Measurements from ENCODE around the gene UBE2B. TPM values are rescaled to one million over a fixed set of nuclear protein-coding genes. Genes with fewer than 3 reads are reported as not detected.
"Not testable (repeated sequence)": the region's sequence is repeated elsewhere in the genome, so short reads cannot be mapped to it uniquely, and the experiment has no call there.

The UBE2B gene
- total RNA-seq, 1 donor from 2014 or later: 79.0 TPM

GRCh38 chr5:134398609-134399155, 27.3 kb downstream of the UBE2B start:
- DNase-seq (ENCODE audit: low spot score): no peak

GRCh38 chr5:134403951-134404350, 32.6 kb downstream of the UBE2B start:
- no peak for DNase-seq (ENCODE audit: low spot score)

- DNase-seq (ENCODE audit: low spot score): no peak
Observed at GRCh38 chr5:134406390-134406789, 35.0 kb downstream of the UBE2B start.

- DNase-seq (ENCODE audit: low spot score): no peak
Observed at GRCh38 chr5:134409321-134409720, 38.0 kb downstream of the UBE2B start.

GRCh38 chr5:134410822-134411221, 39.5 kb downstream of the UBE2B start:
- DNase-seq (ENCODE audit: low spot score): no peak

GRCh38 chr5:134411228-134411545, 39.8 kb downstream of the UBE2B start:
- no peak for DNase-seq (ENCODE audit: low spot score)

- peak; percentile 90 for DNase-seq (ENCODE audit: low spot score)
Observed at GRCh38 chr5:134411546-134412266, 40.3 kb downstream of the UBE2B start, which contains the start of gene CDKN2AIPNL. CDKN2AIPNL (minus strand) TSS chr5:134411881; CDS start chr5:134411854, 27 bp downstream.

- no peak for DNase-seq (ENCODE audit: low spot score)
Observed at GRCh38 chr5:134413046-134413445, 41.7 kb downstream of the UBE2B start.

GRCh38 chr5:134417707-134418106, 46.3 kb downstream of the UBE2B start:
- no peak for DNase-seq (ENCODE audit: low spot score)

- no peak for DNase-seq (ENCODE audit: low spot score)
Observed at GRCh38 chr5:134418958-134419357, 47.6 kb downstream of the UBE2B start.

- no peak for DNase-seq (ENCODE audit: low spot score)
Observed at GRCh38 chr5:134420343-134420742, 49.0 kb downstream of the UBE2B start.

- DNase-seq (ENCODE audit: low spot score): not testable (repeated sequence)
Observed at GRCh38 chr5:134421038-134421437, 49.7 kb downstream of the UBE2B start.

GRCh38 chr5:134422791-134423365, 51.5 kb downstream of the UBE2B start:
- DNase-seq (ENCODE audit: low spot score): no peak

GRCh38 chr5:134423376-134423775, 52.0 kb downstream of the UBE2B start:
- no peak for DNase-seq (ENCODE audit: low spot score)

GRCh38 chr5:134426361-134426760, 55.0 kb downstream of the UBE2B start:
- DNase-seq (ENCODE audit: low spot score): no peak

GRCh38 chr5:134427540-134428041, 56.2 kb downstream of the UBE2B start:
- DNase-seq (ENCODE audit: low spot score): no peak

GRCh38 chr5:134430001-134430569, 58.7 kb downstream of the UBE2B start:
- DNase-seq (ENCODE audit: low spot score): no peak

GRCh38 chr5:134432174-134432573, 60.8 kb downstream of the UBE2B start:
- DNase-seq (ENCODE audit: low spot score): no peak

- DNase-seq (ENCODE audit: low spot score): no peak
Observed at GRCh38 chr5:134432677-134433359, 61.4 kb downstream of the UBE2B start.

- no peak for DNase-seq (ENCODE audit: low spot score)
Observed at GRCh38 chr5:134435560-134435959, 64.2 kb downstream of the UBE2B start.

GRCh38 chr5:134436523-134437339, 65.4 kb downstream of the UBE2B start:
- peak; percentile 70 for DNase-seq (ENCODE audit: low spot score)
